GM21390 (cell line): ENCODE results near the gene KIF6.

Source experiments
- ATAC-seq: cut with Tn5 transposase; IDR thresholded peaks from one replicate; pipeline ENCODE4 v1.9.1; 2021; ENCODE audit not compliant: unreplicated experiment

The KIF6 gene

DNA sequence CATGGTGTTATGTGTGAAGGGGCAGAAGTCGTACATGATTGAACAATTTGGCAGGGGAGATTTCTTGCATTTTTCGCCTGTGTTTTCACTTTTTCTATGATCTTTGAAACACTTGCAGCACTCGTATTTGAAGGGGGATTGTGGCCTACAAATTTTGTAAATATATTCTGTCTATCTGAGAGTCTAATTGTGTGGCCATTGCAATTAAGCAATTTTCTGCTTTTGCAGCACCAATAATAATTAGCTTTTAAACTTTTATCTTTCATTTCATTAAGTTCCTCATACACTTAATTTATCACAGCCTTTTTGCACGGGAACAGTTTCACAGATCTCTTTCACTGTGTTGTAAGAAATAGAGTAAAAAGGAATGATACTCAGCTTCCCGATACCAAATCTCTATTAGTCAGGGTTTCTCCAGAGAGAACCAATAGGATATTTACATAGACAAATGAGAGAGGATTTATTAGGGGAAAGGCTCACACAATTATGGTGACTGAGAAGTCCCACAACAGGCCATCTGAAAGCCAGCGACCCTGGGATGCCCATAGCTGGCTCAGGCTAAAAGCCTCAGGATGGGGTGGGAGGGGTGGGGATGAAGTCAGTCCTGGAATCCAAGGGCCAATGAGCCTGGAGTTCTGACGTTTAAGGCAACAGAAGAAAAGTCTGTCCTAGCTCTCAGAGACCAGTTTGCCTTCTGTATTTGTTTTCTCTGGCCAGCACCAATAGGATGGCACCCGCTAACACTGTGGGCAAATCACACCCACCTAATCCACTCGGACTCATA is 58.3 kb downstream of the KIF6 start:
- ATAC-seq: no peak

DNA sequence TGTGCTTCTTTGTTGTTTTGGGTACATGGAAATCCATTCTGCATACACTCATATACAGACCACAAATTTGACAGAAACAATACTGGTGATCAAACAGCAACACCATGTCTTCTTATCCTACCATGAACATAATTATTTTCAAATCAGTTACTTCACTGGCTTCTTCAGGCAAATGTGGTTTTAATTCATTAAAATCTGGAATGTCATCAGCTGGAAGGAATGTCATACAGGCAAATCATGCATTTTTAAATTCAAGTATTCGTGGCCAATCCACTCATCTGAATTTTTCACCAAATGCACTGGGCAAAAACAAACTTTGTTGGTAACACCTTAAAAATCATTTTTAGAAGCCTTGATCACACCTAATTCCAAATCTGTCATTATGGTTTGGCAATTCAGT is 59.3 kb downstream of the KIF6 start:
- ATAC-seq: no peak

DNA sequence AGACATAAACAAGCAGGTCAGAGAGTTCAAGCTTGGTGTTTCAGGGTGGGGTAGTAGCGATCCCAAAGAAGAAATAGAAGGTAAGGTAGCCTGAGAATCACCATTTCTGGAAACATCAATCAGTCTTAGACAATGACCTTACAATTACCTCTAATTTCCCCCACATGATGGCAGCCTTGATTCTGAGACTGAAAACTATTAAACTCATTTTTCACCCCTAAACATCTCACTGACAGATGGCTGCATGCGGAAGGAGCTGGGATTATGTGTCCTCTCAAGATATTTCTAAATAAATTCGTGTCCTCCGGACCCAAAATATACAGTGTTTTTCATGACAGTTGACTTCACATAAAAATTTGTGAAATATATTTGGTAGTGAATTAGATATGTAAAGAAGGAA is 61.0 kb downstream of the KIF6 start:
- ATAC-seq: no peak

DNA sequence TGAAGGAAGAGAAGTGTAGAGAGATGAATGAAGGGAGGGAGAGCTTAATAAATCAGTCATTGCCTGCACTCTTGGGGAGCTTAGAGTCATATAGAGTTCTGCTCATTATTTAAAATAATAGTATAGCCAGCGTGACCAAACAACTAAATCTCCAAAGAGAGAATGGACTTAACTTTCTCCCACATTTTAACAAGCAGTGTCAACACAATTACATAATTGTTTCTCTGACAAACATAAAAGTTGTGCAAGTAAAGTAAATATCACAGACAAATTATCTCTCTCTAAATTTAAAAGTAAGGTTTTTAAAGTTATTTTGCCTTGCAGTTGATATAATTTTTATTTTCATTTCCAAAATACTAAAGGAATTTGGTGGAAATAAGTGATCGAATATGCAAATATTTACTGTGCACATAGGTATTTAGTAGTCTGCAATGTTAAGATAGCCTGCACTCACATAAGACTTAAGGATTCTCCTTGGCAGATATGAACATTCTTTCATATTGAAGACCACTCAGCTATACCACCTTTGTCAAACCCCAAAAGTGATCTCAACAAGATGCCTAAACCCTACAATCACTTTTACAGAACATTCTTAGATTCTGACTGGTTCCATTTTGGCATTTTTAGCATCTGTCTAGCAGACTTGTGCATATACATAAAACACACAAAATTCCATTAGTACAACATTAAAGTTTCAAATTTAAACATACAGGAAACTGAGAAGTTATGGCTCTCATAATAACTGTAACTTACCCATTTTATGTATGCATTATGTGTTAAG is 67.7 kb downstream of the KIF6 start:
- ATAC-seq: no peak

DNA sequence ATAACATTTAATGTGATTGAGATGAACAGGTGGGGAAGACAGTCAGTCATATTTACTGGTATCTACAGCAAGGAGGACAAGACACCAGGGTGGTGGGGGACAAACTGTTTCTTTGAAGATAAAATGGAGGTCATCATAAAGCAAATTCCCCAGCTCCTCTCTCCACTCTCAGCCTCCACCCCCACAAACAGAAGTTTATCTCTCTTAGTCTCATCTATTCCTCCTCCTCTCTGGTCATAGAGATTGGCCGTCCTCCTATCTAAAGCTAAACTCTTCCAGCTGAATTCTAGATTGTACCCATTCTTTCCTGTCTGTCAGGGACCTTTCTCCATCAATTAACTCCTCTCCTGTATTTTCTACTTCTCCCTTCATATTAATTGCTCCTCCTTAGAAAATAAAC is 71.1 kb downstream of the KIF6 start:
- no peak for ATAC-seq

DNA sequence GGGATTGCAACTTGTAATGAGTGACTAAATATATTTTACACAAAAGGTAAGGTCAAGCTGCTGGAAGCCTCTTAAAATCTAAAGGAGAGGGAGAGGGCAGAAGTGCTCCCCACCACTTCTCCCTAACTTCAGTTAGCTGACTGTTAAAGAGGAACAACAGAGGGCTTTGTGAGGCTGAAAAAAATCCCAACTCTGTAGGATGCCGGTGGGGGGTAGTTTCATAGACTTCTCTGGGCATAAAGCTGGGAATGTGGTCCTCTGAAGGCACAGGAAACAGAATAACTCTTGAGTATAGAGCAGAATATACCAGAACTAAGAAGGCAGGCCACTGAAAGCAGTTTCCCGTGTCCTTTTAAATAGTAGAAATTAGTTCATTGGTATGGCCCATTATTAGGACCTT is 71.6 kb downstream of the KIF6 start:
- ATAC-seq: no peak

DNA sequence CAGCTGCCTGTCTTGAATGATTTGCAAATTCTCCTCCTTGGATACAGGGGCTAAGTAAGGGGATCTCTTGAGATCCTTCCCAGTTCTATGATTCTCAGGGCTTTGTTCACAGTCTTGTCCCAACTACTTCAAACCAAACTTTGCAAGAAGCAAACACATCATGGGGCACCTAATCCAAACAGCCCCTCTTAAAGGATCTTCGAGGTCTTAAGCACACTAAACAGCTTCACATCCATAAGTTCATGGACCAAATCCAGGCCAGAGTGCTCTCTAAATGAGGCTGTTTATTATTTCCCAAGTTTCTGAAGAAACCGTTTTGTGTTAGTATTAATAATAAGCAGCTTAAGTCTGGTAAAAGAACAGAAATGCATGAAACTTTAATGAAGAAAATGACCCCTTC is 75.2 kb downstream of the KIF6 start:
- ATAC-seq: no peak

DNA sequence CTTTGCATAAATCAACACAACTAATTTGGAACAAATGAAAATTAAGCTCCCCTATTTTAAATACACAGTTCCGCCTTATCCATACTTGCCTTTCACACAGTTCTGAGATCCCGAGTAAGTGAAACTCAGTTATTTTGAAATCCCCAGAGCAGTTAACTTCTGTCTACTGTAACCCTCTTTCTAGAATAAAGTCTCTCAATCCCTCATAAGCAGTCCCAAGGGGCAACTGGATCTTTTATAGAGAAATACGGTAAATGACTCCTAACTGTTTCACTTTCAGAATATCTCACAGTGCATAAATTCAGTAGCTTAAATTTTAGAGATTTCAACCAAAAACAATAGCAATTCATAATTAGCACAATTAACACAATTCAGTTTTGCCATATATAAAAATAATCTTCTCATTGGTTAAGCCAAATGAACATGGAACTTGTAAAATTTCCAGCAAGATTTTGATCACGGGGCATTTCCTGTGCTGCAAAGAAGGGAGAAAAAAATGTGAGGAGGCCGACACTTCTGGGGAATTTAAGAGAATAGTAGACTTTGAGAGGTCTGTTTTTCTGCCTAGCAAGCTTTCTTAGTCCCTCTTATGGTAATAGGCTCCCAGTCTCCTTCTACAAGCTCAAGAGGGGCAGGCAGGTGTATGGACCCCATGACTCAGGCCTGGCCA is 78.3 kb downstream of the KIF6 start:
- no peak for ATAC-seq

DNA sequence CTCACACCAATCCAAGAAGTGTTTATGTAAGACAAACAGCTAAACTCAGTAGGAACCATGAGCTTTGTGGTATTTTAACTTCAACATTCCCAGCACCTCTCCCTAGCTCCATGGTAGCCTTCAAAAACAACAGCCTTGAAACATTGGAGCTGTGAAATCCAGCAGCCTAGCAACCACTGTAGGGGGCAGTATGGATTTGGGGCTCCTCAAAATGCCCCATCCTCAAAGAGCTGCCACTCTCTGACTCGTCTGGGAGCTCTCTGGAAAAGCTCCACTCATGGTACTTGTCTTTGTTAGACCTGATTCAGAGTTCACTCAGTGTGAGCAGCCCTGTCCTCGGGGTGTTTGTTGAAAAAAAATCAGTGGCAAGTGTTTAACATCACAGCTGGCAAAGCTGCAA is 82.9 kb downstream of the KIF6 start:
- no peak for ATAC-seq

DNA sequence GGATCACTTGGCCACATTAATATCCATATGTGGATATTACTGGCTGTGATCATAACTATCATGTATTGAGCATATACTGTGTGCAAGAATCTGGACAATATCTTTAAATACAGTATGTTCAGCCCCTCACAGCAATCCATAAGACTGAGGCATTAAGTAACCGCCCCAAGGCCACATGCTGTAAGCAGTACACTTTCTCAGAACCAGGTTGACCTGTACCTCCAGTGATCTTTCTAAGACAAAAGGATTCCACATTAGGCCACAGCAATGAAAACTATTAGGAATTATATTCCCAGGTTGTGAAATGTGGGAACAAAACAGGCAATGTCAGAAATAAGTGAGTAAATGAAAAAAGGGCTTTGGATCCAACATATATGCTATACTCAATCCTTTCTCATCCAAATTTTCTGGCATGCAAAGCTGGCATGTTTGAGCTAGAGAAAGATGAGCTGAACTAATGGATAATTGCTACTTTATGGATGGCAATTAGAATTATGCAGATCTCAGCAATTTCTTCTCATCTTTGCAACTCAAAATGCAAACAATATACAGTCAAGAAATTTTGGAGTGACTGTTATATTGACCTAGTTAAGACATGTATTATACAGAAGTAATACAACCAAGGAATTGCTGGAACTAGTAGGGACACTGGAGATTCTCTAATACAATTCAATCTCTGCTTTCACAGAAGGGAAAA is 86.9 kb downstream of the KIF6 start:
- no peak for ATAC-seq

DNA sequence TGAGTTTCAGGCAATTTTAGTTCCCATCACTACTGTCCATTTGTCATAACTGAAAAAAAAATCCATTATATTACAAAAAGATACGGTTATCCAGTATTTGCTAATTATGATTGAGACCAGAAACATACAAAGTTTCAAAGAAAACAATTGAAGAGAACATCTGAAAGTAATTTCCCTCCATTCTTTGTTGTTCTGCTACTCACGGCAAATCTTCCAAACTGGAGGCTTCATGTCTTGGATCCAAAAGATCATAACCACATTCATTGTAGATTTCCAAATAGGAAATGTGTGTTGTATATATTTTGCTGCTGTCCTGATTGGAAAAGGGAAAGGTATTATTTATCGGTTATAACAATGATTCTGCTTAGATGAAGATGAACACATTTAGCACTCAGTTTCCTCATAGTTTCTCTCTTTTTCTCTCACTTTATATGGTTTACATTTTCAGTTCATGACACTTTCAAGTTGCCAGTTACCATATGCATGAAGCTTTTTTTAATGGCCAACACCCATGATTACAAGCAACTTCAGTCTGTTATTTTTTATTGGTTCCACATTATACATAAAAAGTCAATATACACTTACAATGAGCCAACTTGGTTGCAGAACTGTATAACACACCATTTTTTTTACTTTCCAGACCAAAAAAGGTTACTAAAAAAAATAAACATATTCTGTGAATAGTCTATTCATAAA is 90.4 kb downstream of the KIF6 start:
- ATAC-seq: no peak

DNA sequence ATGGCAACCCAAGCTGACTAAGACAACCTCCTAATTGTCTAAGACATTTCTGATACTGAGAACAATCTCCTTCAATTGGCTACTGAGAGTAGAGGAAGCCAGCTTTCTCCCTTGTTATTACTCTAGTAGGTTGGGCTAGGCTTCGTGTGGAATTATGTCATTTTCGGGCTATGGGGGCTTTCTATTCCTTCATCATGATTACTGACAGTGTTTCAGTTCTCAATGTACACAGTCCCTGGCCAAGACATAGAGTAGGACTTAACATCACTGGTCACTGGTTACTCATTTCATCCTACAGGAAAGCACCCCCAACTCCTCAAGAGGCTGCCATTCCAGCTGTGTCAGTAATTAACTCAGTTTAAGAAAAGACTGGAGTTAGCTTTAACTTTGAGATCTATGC is 100.0 kb downstream of the KIF6 start:
- ATAC-seq: no peak

DNA sequence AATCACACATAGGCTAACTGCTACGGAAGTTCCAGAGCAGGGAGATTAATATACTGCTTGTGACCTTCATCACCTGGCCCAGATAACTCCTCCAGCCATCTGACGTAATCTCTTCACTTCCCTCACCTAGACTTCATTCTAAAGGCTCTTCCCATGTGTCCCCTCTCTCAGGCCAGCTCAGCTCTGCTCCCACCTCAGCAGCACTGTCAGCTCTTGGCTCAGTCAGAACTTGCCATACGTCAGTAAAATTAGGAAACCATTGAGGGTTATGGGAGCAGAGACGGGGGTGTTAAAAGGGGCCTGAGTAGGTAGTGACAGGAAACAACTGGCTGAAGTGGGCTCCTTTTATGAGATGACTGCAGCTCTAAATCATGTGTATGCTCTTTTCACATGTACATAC is 101.5 kb downstream of the KIF6 start:
- ATAC-seq: no peak

DNA sequence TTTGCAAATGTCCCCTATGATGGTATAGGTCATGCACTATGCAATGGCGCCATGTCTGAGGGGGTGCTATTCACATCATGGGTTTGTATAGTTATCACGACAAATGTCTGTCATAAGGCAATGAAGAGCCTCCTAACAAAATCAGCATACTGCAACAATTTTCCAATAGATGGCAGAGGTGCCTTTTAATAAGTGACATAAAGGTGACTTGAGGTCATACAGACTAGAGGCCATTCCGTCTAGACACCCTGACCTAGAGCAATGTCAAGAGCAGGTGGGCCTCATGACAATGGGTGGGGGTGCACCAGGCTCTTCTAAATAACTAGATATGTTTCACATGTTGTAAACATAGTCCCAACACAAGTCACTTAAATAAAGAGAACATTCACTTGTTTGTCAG is 107.7 kb downstream of the KIF6 start:
- ATAC-seq: no peak

DNA sequence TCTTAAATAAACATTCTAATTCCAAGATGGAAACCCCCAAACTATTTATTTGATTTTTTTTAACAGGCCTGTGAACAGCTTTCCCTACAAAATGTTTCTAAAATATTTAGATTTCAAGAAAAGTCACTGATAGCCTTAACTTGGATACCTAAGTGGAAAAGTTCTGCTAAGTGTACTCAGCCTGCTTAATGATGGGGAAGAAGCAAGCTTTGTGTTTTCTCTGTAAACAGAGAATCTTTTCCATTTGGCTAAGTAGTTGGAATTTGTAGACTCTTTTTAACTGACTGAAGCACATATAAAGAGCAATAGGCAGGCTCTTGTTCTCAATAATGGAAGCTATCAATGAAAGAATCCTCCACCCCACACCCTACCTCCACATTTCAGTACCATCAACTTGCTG is 108.2 kb downstream of the KIF6 start:
- ATAC-seq: no peak

DNA sequence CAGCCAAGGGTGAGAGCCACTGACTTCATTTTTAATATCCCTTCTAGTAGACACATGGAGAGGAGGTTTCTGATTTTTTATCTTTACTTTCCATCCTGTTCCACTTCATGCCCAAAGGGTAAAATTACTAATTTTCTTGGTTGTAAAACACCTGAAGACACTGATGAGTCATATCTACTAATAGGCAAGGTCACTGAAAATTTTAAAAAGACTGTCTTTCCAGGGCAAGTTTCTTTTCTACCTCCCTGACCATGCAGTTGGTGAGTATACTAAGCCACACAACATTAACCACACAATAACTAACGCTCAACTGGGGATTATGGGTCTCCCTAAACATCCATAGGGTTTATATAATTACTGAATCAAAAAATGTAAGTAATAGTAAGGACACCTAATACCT is 109.6 kb downstream of the KIF6 start:
- ATAC-seq: no peak

DNA sequence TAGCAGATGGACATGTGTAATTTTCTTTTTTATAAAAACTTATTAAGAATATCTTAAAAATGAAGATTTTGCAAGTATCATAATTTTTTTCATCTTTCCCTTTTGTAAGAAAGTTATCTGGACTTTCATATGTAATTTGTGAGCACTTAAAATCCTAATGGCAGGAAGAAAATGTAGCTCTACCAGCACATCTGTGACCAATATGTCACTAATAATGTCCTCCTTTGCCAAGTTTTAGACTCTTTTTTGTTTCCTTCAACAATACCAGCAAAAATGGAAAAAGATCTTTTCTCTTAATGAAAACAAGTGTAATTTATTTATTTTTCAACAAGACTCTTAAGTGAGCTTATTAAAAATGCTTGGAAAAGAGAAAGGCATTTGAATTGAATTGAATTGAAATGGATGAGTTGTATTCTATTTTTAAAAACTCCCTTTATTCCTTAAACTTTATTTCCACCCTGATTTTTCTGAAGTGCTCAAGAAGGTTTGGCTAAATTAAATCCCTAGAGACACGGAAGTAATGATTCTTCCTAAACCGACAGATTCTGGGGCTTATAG is 110.7 kb downstream of the KIF6 start:
- ATAC-seq: no peak

DNA sequence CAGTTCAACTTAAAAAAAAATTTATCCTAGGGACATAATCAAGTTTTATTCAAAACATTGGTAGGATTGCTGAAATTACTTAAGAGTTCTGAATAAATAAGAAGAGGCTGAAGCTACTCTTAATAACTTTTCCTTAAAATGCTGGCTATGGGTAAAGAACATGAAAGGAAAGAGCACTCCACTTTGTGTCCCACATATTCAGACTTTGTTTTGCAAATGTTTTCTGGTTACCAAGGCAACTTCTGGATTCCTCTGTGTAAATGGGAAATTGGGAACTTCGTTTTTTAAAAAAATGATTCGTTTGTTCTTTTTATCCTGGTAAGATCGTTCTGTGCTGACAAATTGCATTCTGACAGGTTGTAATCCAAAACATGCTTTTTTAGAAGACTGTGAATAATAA is 115.0 kb downstream of the KIF6 start:
- no peak for ATAC-seq

DNA sequence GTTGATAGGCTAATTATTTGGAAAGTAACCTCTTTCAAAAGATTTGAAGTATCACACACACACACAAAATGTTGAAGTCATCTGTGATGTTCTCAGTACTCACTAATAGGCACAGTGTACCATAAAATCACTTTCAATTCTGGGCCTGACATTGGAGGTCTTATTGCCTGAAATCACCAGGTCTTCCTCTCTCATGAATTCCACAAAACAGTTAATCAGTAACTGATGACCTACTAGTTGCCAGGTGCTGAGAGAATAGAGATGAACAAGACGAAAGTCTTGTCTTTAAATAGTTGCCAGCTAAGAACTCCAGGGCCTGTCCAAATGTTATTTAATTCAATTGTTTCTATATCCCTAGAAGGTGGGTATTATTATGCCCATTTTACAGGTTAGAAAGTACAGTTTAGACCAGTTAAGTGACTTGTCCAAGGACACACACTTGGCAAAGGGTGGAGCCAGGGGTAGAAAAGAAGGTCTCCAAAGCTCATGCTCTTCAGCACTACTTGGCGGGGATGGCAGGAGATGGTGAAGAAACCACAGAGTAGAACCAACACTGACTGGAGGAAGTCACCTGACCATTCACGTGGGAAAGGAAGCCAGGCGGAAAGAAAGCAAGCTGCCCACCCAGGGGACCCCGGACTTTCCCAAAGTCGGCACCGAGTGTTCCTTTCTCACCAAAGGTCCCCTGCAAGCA is 116.4 kb downstream of the KIF6 start:
- peak; percentile 79 for ATAC-seq
